Measurements from ENCODE around the gene BTRC.

- TF ChIP-seq CTCF (IDR thresholded peaks at IDR 0.05) (no peak), POLR2A (IDR thresholded peaks at IDR 0.05) (no peak)
Measured at GRCh38 chr10:101476383-101476782, 122.4 kb downstream of the BTRC start.

Data from prostate gland (tissue), 2 donors.